ENCODE results near the gene NOTCH4. TPM values are rescaled to one million over a fixed set of nuclear protein-coding genes. Genes with fewer than 3 reads are reported as not detected.

The NOTCH4 gene
- total and polyA plus RNA-seq, 2 of the 4 experiments (the other 2 are of a cell fraction) = 0.96 to 1.3 TPM

DNA sequence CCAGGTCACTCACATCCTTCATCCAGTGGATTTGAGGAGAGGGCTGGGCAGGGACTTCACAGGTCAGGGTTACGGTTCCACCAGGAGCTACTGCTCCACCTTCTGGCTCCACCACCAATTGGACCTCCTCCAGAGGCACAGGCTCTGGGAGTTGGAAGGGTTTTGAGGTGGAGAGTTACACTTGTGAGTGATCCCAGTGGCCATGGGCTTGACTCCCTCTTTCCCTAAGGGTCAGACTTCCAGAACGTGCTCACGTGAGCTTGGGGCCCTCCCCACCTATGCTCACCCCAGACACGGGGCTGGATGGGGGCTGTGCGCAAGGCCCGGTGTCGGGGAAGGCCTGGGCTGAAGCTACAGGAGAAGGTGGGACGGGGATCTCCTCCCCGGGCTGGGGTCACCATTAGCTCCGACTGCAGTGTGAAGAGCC, 41.3 kb downstream of the NOTCH4 start:
- no peak overlapping the region for H4K5ac ChIP-seq (ENCODE audit: low read depth, low read length)
- no peaks in the 10 kb centered on the region for H3K9me3 ChIP-seq (ENCODE audit: control insufficient read depth, insufficient read depth, low read length)
- ChIA-PET CTCF (no interaction called here), POLR2A (ENCODE audit: unreplicated experiment) (no interaction called here)
- intact Hi-C loops (cut with micrococcal nuclease) (no loop called here), in situ Hi-C loops (cut with MboI; ENCODE audit: low sequenced_read_pairs) (loop anchor here (25.0 kb wide), 1 partner anchor 780 kb away; the partner anchor contains the start of genes BRD2 and HLA-DMA), dilution Hi-C loops (cut with HindIII; ENCODE audit: low sequenced_read_pairs, unreplicated experiment) (no loop called here)
- H2BK5ac ChIP-seq (ENCODE audit: low read depth, low read length, poor library complexity, severe bottlenecking) = no peak overlapping the region
- no TSS peak for BruUV-seq (replicated peaks)
- no peak for ATAC-seq (ENCODE audit: low read depth)
- H4K91ac ChIP-seq (ENCODE audit: insufficient read depth, low read depth, low read length) = no peak overlapping the region
- H3K79me1 ChIP-seq (ENCODE audit: low read depth in 1 of 2, low read length in 2 of 2) = peaks cover 15 to 40% of the 10 kb centered on the region in 2 experiments
- no peak overlapping the region for H3K4ac ChIP-seq (ENCODE audit: low read depth, low read length)
- H3K4me1 ChIP-seq (ENCODE audit: control insufficient read depth, insufficient read depth, low read length) = no peaks in the 10 kb centered on the region
- no peak for DNase-seq
- no peak overlapping the region for H3K27ac ChIP-seq (ENCODE audit: insufficient read depth, low read length)
- no peak overlapping the region for H3K14ac ChIP-seq (replicated peaks; ENCODE audit: low read depth, low read length)
- no peak overlapping the region for H3K18ac ChIP-seq (ENCODE audit: low read depth, low read length)
- H3K56ac ChIP-seq (ENCODE audit: extremely low read depth, insufficient read depth, low read length) = no peak overlapping the region
- peaks cover 15% of the 10 kb centered on the region for H3K9me1 ChIP-seq (ENCODE audit: insufficient read depth, low read length)
- no peak overlapping the region for H2AK5ac ChIP-seq (ENCODE audit: low read depth, low read length)
- no peak overlapping the region for H3K4me3 ChIP-seq (ENCODE audit: insufficient read depth, low read depth, low read length)
- TF ChIP-seq SMC3 (IDR thresholded peaks at IDR 0.05; ENCODE audit: low read depth, low read length) (no peak), CEBPB (IDR thresholded peaks at IDR 0.05; ENCODE audit: low read depth, low read length) (no peak), RFX5 (IDR thresholded peaks at IDR 0.05; ENCODE audit: low read depth, low read length) (no peak), NFE2L2 (IDR thresholded peaks at IDR 0.05; ENCODE audit: low read depth, low read length) (no peak), CHD1 (IDR thresholded peaks at IDR 0.05; ENCODE audit: low read depth, low read length) (no peak), RCOR1 (IDR thresholded peaks at IDR 0.05; ENCODE audit: insufficient replicate concordance, low read length) (no peak), MAFK (IDR thresholded peaks at IDR 0.05; ENCODE audit: low read depth, low read length) (no peak), RAD21 (IDR thresholded peaks at IDR 0.05; ENCODE audit: low read length) (no peak), MXI1 (IDR thresholded peaks at IDR 0.05; ENCODE audit: borderline replicate concordance, low read depth, low read length) (no peak), BHLHE40 (IDR thresholded peaks at IDR 0.05; ENCODE audit: low read depth, low read length) (no peak)
- TF ChIP-seq, protein P1, sequence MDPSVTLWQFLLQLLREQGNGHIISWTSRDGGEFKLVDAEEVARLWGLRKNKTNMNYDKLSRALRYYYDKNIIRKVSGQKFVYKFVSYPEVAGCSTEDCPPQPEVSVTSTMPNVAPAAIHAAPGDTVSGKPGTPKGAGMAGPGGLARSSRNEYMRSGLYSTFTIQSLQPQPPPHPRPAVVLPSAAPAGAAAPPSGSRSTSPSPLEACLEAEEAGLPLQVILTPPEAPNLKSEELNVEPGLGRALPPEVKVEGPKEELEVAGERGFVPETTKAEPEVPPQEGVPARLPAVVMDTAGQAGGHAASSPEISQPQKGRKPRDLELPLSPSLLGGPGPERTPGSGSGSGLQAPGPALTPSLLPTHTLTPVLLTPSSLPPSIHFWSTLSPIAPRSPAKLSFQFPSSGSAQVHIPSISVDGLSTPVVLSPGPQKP (IDR thresholded peaks at IDR 0.05; ENCODE audit: borderline replicate concordance, low read depth, low read length) = no peak
- TF ChIP-seq, protein P2, sequence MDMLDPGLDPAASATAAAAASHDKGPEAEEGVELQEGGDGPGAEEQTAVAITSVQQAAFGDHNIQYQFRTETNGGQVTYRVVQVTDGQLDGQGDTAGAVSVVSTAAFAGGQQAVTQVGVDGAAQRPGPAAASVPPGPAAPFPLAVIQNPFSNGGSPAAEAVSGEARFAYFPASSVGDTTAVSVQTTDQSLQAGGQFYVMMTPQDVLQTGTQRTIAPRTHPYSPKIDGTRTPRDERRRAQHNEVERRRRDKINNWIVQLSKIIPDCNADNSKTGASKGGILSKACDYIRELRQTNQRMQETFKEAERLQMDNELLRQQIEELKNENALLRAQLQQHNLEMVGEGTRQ (IDR thresholded peaks at IDR 0.05; ENCODE audit: low read depth, low read length) = no peak
- TF ChIP-seq, protein P3, sequence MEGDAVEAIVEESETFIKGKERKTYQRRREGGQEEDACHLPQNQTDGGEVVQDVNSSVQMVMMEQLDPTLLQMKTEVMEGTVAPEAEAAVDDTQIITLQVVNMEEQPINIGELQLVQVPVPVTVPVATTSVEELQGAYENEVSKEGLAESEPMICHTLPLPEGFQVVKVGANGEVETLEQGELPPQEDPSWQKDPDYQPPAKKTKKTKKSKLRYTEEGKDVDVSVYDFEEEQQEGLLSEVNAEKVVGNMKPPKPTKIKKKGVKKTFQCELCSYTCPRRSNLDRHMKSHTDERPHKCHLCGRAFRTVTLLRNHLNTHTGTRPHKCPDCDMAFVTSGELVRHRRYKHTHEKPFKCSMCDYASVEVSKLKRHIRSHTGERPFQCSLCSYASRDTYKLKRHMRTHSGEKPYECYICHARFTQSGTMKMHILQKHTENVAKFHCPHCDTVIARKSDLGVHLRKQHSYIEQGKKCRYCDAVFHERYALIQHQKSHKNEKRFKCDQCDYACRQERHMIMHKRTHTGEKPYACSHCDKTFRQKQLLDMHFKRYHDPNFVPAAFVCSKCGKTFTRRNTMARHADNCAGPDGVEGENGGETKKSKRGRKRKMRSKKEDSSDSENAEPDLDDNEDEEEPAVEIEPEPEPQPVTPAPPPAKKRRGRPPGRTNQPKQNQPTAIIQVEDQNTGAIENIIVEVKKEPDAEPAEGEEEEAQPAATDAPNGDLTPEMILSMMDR (conservative IDR thresholded peaks at IDR 0.05; ENCODE audit: low read depth, low read length) = no peak
- no peak overlapping the region for H3K9ac ChIP-seq (ENCODE audit: low read depth, low read length)
- no peaks in the 10 kb centered on the region for H3K27me3 ChIP-seq (ENCODE audit: control insufficient read depth, insufficient read depth, low read length)
- no peak overlapping the region for H3K23ac ChIP-seq (ENCODE audit: low read depth, low read length)
- peak overlapping the region; percentile 14 for H2AK9ac ChIP-seq (replicated peaks; ENCODE audit: low read depth, low read length, poor library complexity)
- no peak overlapping the region for H2BK20ac ChIP-seq (ENCODE audit: low read depth, low read length)
- no peak overlapping the region for H2AFZ ChIP-seq (replicated peaks; ENCODE audit: low read length, poor library complexity)
- peaks cover 34% of the 10 kb centered on the region for H3K36me3 ChIP-seq (ENCODE audit: control insufficient read depth, insufficient read depth, low read length)
- no peak overlapping the region for H2BK120ac ChIP-seq (ENCODE audit: low read depth, low read length)
- H2BK15ac ChIP-seq (ENCODE audit: low read depth, low read length) = no peak overlapping the region
- no peak overlapping the region for H4K8ac ChIP-seq (ENCODE audit: low read depth in 2 of 2, low read length in 2 of 2)
- no peak overlapping the region for H3K4me2 ChIP-seq (ENCODE audit: low read depth, low read length)
- no CpG with 5 or more reads among the region's 10 CpGs for whole genome bisulfite sequencing, 2 experiments (ENCODE audit: extremely low coverage in 2 of 2, insufficient read length in 1 of 2)
- peaks cover 3% of the 10 kb centered on the region; the same call in 1 of the 2 replicates for H4K20me1 ChIP-seq (ENCODE audit: insufficient read depth, low read length)
